Measurements from ENCODE around the gene SLC35F1. TPM values are rescaled to one million over a fixed set of nuclear protein-coding genes. Genes with fewer than 3 reads are reported as not detected.

SLC35F1 gene
- total RNA-seq, 4 donors from 2014 or later = 0.28 to 0.53 (median 0.40) TPM; not detected in 1

- Histone ChIP-seq H3K27ac (no peak overlapping the region), H3K4me1 (no peaks in the 10 kb centered on the region), H3K36me3 (no peaks in the 10 kb centered on the region), H3K4me3 (no peak overlapping the region), H3K9me3 (no peaks in the 10 kb centered on the region), H3K27me3 (no peaks in the 10 kb centered on the region)
- TF ChIP-seq POLR2A (IDR thresholded peaks at IDR 0.05) (no peak), CTCF (IDR thresholded peaks at IDR 0.05) (no peak)
- DNase-seq = no peak
These were observed 447.6 kb downstream of the SLC35F1 start for GRCh38 chr6:118354641-118355040.

- H3K27me3 ChIP-seq = no peaks in the 10 kb centered on the region
- no peak for TF ChIP-seq POLR2A (IDR thresholded peaks at IDR 0.05)
- TF ChIP-seq CTCF (IDR thresholded peaks at IDR 0.05) = no peak
- H3K4me3 ChIP-seq = no peak overlapping the region
- no peak overlapping the region for H3K27ac ChIP-seq
- no peaks in the 10 kb centered on the region for H3K9me3 ChIP-seq
- H3K4me1 ChIP-seq = no peaks in the 10 kb centered on the region
- no peaks in the 10 kb centered on the region for H3K36me3 ChIP-seq
- no peak for DNase-seq
These were observed 449.0 kb downstream of the SLC35F1 start for GRCh38 chr6:118356054-118356453.

- no peaks in the 10 kb centered on the region for H3K36me3 ChIP-seq
- H3K9me3 ChIP-seq = no peaks in the 10 kb centered on the region
- no peak overlapping the region for H3K4me3 ChIP-seq
- TF ChIP-seq CTCF (IDR thresholded peaks at IDR 0.05) = no peak
- no peak for TF ChIP-seq POLR2A (IDR thresholded peaks at IDR 0.05)
- no peaks in the 10 kb centered on the region for H3K27me3 ChIP-seq
- DNase-seq = no peak
- H3K4me1 ChIP-seq = no peaks in the 10 kb centered on the region
- no peak overlapping the region for H3K27ac ChIP-seq
These were observed 449.6 kb downstream of the SLC35F1 start for GRCh38 chr6:118356686-118357085.

Other genes starting within 250 kb of the SLC35F1 start
- 10 to 100 TPM; 13.1 to 19.0 (median 17.1) TPM for gene NUS1, start 231.8 kb upstream of the SLC35F1 start, total RNA-seq